Occipital lobe (tissue), 2 donors: ENCODE measurements around the gene CXorf51A. TPM values are rescaled to one million over a fixed set of nuclear protein-coding genes. Genes with fewer than 3 reads are reported as not detected.
"Not testable (repeated sequence)": the region's sequence is repeated elsewhere in the genome, so short reads cannot be mapped to it uniquely, and the experiment has no call there.

Experiments used
- DNase-seq: peaks from one replicate; lab custom pipeline; 2025; lab: John Stamatoyannopoulos, UW
- total RNA-seq: library from RNA; depleted of rRNA; stranded (reverse); fragments of >200 nt; gene quantifications from one replicate; pipeline ENCODE4 v1.2.3, GENCODE V29; 2014

The CXorf51A gene
- not detected for total RNA-seq

DNA sequence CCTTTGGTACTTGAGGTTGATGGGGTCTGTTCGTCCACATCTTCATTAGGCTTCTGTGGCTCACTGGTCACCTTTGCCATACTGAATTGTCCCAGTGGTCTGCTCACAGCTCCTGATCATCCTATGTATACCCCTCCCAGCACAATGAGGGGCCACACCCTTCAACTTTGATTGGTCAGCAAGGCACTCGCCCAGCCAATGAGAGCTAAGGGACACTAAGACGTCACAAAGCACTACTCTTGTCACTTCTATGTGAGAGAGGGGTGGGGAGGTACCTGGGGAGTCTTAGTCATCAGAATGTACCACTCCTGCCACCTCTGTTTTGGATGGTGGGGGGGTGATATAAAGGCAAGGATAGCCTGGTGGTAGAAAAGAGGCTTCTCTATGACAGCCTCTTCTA, at the start of gene CXorf51A:
Gene CXorf51A, minus strand, starts transcription at position 101 of the 400 bp plus-strand sequence. Its CDS starts 21 bp downstream, at position 80.
- not testable (repeated sequence) for DNase-seq

DNA sequence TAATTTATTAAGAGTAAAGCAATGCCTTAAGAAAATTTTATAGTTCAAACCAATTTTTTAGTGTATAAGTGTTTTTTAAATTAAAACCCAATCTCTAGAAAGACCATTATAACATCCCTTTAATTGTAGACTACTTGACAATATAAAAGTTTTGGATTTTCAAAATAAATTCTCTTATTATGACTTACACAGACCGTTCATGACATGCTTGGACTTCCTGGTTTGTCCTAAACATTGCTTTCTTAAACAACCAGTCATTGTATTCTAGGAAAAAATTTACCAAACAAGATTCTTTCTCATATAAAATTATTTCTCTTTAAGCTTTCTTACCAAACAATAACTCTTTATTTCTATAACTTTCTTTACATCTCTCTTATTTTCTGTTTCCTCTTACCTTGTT, 49.0 kb upstream of the CXorf51A start:
- no peak for DNase-seq

DNA sequence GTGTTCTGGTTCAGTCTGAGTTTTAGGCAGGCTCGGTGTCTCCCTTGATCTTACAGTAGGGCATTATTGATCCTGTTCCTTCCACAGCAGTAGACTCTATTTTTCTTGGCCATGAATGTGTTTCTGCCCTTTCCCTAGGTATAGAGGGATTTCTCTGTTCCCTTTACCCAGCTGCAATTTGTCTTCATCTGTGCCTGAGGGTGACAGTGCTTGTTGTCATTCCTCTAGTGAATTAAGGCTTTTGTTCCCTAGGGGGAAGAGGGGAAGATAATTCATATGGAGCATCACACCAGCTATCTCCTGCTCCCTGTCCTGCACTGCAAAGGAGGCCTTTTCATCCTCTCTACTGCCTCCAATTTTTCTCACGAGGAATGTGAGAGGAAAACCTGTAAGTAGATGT, 39.7 kb upstream of the CXorf51A start:
- no peak for DNase-seq

DNA sequence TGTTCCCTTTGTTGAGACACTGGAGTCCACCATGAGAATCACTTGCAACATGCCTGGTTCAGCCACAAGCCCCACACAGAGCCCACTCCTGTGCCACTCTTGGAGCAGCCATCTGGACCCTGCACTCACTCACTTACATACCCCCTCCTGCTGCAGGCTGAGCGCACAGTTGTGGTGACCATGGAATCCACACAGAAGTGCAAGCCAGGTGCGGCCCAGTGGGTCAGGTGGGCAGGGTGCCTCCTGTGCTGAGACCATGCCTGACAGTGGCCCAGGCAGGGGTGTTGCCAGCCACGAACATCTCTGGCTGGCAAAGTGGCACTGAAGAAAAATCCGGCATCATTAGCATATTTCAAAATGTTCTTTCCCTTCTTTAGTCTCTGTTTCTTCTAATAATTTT, 17.4 kb upstream of the CXorf51A start:
- DNase-seq: no peak

DNA sequence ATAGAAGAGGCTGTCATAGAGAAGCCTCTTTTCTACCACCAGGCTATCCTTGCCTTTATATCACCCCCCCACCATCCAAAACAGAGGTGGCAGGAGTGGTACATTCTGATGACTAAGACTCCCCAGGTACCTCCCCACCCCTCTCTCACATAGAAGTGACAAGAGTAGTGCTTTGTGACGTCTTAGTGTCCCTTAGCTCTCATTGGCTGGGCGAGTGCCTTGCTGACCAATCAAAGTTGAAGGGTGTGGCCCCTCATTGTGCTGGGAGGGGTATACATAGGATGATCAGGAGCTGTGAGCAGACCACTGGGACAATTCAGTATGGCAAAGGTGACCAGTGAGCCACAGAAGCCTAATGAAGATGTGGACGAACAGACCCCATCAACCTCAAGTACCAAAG, 5.1 kb downstream of the CXorf51A start, which contains the start of gene CXorf51B:
Gene CXorf51B, plus strand, starts transcription at position 301 of the 400 bp plus-strand sequence. Its CDS starts 21 bp downstream, at position 322.
- not testable (repeated sequence) for DNase-seq

Other genes starting within 250 kb of the CXorf51A start
- not detected for gene CXorf51B, start 5.0 kb downstream of the CXorf51A start, total RNA-seq